Erythroblast (primary cell): ENCODE data around the gene IDUA.

Experiments
- DNase-seq, 2 experiments: peaks; one replicate each; lab custom pipeline; 2025; lab: John Stamatoyannopoulos, UW
- GATA1 ChIP-seq: IDR thresholded peaks from 2 replicates; pipeline ENCODE4 v1.6.1; 2011; ENCODE audit warnings: low read depth, mild to moderate bottlenecking, control low read depth, low read length, moderate library complexity
- POLR2A ChIP-seq: IDR thresholded peaks from 2 replicates; pipeline ENCODE4 v1.6.1; 2011; ENCODE audit warnings: mild to moderate bottlenecking, low read length

IDUA gene

GRCh38 chr4:1042352-1043055 is 55.7 kb downstream of the IDUA start:
- no peak for TF ChIP-seq GATA1
- TF ChIP-seq POLR2A, result no peak

DNA sequence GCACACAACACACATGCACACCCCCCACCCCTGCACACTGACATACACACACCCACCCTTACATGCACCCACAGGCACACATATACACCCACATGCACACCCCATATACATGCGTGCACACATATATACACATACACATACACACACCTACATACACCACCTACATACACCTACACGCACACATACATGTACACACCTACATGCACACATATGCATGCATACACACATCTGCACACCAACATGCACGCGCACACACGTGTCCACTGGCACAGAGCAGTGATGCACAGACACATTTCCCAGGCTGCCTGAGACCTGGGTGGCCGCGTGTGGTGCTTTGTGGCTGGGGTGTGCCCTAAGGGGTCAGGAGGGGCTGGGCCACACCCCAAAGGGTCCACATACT is 56.3 kb downstream of the IDUA start:
- TF ChIP-seq GATA1, result no peak
- TF ChIP-seq POLR2A, result no peak

More at GRCh38 chr4:1042352-1043055, 55.7 kb downstream of the IDUA start:
- no peak for DNase-seq

GRCh38 chr4:1043651-1044468 is 57.0 kb downstream of the IDUA start:
- TF ChIP-seq GATA1, result no peak
- TF ChIP-seq POLR2A, result no peak
- DNase-seq, result peak in 1 of 2 experiments; percentile 60

More for the DNA sequence above, 56.3 kb downstream of the IDUA start:
- no peak for DNase-seq

GRCh38 chr4:1044469-1045192 is 57.8 kb downstream of the IDUA start:
- TF ChIP-seq POLR2A (no peak), GATA1 (no peak)
- DNase-seq, result no peak

DNA sequence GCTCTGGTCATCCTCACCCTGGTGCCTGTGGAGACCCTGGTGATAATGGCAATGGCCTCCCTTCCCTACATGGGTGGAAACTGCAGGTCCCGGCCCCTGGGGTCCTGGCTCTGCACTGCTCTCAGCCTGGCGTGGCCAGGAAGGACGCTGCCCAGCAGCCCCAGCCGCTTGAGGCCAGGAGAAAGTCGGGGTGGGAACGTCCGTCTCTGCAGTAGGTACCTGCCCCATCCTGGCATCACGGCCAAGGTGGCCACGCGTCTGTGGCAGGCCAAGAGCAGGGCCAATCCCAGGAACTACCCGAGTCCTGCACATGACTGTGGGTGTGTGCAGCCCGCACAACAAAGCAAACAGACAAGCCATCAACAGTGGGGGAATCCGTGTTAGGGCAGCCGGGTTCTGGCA is 58.4 kb downstream of the IDUA start:
- DNase-seq, result no peak
- no peak for TF ChIP-seq POLR2A
- TF ChIP-seq GATA1, result no peak

DNA sequence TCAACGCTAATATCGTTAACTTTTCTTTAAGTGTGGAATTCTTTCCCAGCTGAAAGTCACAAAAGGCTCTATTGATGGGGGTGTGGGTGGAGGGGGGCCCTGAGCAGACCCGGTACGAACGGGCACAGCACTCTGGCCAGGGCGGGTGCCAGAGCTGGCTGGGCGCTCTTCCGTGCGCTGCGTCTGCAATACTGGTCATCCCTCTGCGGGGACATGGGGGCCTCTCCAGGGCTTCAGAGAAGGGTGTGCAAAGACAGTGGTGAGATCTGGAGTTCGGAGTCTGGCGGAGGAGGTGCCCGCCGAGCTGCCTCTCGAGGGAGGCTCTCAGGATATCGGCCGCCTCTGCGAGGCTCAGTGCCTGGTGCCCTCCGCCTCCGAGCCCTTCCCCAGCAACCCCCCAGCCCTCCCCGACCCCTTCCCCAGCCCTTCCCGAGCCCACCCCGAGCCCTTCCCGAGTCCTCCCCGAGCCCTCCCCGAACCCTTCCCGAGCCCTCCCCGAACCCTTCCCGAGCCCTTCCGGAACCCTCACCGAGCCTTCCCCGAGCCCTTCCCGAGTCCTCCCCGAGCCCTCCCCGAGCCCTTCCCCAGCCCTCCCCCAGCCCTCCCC is 58.9 kb downstream of the IDUA start:
- no peak for DNase-seq
- TF ChIP-seq GATA1, result no peak

- peak; percentile 31 to 42 for DNase-seq
These were observed 59.8 kb downstream of the IDUA start for GRCh38 chr4:1046581-1047011.

GRCh38 chr4:1047106-1047975 is 60.5 kb downstream of the IDUA start:
- TF ChIP-seq GATA1 (no peak), POLR2A (no peak)
- no peak for DNase-seq

DNA sequence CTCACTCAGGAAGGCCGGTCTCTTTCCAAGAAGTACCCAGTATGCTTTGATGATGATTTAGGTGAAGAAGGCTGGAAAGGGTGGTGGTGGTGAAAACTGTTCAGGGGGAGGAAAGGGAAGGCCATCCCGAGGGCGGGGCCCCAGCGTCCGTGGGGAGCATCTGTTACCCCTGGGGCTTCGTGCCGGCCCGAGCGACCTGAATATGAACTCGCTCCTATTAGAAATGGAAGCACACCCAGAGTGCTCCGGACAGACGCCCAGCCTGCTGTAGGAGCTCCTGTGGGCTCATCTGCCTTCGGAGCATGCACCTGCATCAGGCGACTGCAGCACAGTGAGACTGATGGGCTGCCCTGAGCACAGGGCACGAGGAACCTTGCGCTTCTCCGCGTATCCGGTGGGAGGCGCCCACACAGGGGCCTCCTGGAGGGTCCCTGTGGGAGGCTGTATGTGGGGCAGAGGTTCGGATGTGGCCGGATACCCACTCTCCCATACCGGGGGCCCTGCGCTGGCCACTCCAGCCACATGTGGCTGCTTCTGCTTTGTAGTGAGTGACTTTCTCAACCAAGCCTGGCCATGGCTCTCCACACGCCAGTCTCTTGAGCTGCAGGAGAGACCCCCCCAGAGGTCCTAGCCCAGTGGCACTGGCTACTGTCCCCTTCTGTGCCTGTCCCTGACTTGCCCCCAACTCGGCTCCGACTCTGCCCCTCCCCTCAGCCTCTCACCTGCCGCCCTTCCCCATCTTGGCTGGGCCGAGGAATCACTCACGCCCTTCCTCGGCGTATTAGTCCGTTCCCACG is 61.3 kb downstream of the IDUA start:
- no peak for DNase-seq

GRCh38 chr4:1048773-1049590 is 62.1 kb downstream of the IDUA start:
- TF ChIP-seq POLR2A (no peak), GATA1 (no peak)

More for the DNA sequence above, 61.3 kb downstream of the IDUA start:
- TF ChIP-seq GATA1, result no peak
- no peak for TF ChIP-seq POLR2A

GRCh38 chr4:1049591-1049905 is 62.7 kb downstream of the IDUA start:
- TF ChIP-seq POLR2A, result no peak
- no peak for TF ChIP-seq GATA1
- DNase-seq, result no peak

More at GRCh38 chr4:1048773-1049590, 62.1 kb downstream of the IDUA start:
- no peak for DNase-seq
